ENCODE data around the gene SUMO3. TPM values are rescaled to one million over a fixed set of nuclear protein-coding genes. Genes with fewer than 3 reads are reported as not detected.

SUMO3 gene
- total RNA-seq (10 to 100 TPM; 46.9 to 91.7 (median 70.2) TPM), polyA plus RNA-seq (10 to 100 TPM; 85.1 to 88.9 TPM), total RNA-seq (55.6 reads per million, percentile 73 among the genes with 10 or more reads in this experiment)

GRCh38 chr21:44817914-44818639 is at the start of gene SUMO3:
Gene SUMO3 (minus strand): TSS chr21:44818062. CDS start chr21:44817968, 94 bp downstream.
- peak within 1 kb of the TSS; percentile 50 to 85 (median 70) for H3K4me3 Mint-ChIP-seq
- intact Hi-C loops (cut with micrococcal nuclease) = loop anchor here (1.0 to 5.0 kb wide), 11 partner anchors 17 to 806 kb away; partner anchors contain the start of genes PTTG1IP (in 2 of the 2), UBE2G2 (in 2 of the 2), LRRC3 (in 1 of the 2) and POFUT2 (in 1 of the 2)
- peaks cover 0 to 16% (median 0%) of the 10 kb centered on the region in 5 donors for H3K36me3 Mint-ChIP-seq
- DNase-seq (peak; percentile 78 to 96 (median 92)), ATAC-seq (peak; percentile 83)
- peak within 1 kb of the TSS in 7 of 9 donors; percentile 28 to 80 (median 65) for H3K27ac Mint-ChIP-seq
- Histone ChIP-seq H3K27me3 (ENCODE audit: control insufficient read depth in 2 of 2, insufficient read depth in 2 of 2, low read length in 2 of 2) (no peaks in the 10 kb centered on the region), H3K36me3 (ENCODE audit: control insufficient read depth in 2 of 3, insufficient read depth in 3 of 3, low read length in 3 of 3) (peaks cover 0 to 14% (median 0%) of the 10 kb centered on the region in 3 experiments), H3K4me3 (ENCODE audit: low read length) (peak within 1 kb of the TSS; percentile 68), H3K9me3 (ENCODE audit: control insufficient read depth in 2 of 3, low read length in 3 of 3) (peaks cover 0 to 13% (median 0%) of the 10 kb centered on the region in 3 experiments), H3K27ac (ENCODE audit: low read depth, low read length) (peak within 1 kb of the TSS; percentile 96), H3K4me1 (ENCODE audit: control insufficient read depth in 2 of 2, insufficient read depth in 2 of 2, low read length in 2 of 2) (no peaks in the 10 kb centered on the region)
- H3K9me3 Mint-ChIP-seq = peaks cover 0 to 35% (median 13%) of the 10 kb centered on the region in 11 donors
- H3K4me1 Mint-ChIP-seq = peaks cover 5 to 27% (median 10%) of the 10 kb centered on the region in 7 donors
- H3K27me3 Mint-ChIP-seq = peaks cover 0 to 9% (median 0%) of the 10 kb centered on the region in 5 donors
- POLR2A ChIA-PET = interaction anchor here (0.9 to 1.6 kb wide), 15 partner anchors 9 to 270 kb away, joined by 3 to 7 read pairs (median 4); partner anchors contain the start of genes PTTG1IP and UBE2G2
- CTCF ChIA-PET = interaction anchor here (0.6 to 0.7 kb wide), 2 partner anchors 17 to 27 kb away, joined by 3 read pairs; partner anchors contain the start of gene UBE2G2

- H3K36me3 ChIP-seq (ENCODE audit: control insufficient read depth in 2 of 3, insufficient read depth in 3 of 3, low read length in 3 of 3) = peaks cover 0 to 24% (median 3%) of the 10 kb centered on the region in 3 experiments
- Mint-ChIP-seq H3K4me1 (peaks cover 73 to 93% (median 83%) of the 10 kb centered on the region in 7 donors), H3K4me3 (peak overlapping the region in 9 of 10 donors; percentile 39 to 86 (median 80)), H3K27me3 (no peaks in the 10 kb centered on the region), H3K36me3 (peaks cover 0 to 19% (median 5%) of the 10 kb centered on the region in 5 donors), H3K27ac (peak overlapping the region; percentile 81 to 97 (median 90)), H3K9me3 (no peaks in the 10 kb centered on the region)
- intact Hi-C loops (cut with micrococcal nuclease) = no loop called here
- peaks cover 65 to 71% of the 10 kb centered on the region in 2 donors for H3K4me1 ChIP-seq (ENCODE audit: control insufficient read depth in 2 of 2, insufficient read depth in 2 of 2, low read length in 2 of 2)
- no peak overlapping the region for H3K4me3 ChIP-seq (ENCODE audit: low read length)
- no peaks in the 10 kb centered on the region for H3K9me3 ChIP-seq (ENCODE audit: control insufficient read depth in 2 of 3, low read length in 3 of 3)
- no peak overlapping the region for H3K27ac ChIP-seq (ENCODE audit: low read depth, low read length)
- ChIA-PET CTCF (interaction anchor here (0.6 to 0.8 kb wide), 2 partner anchors 41 to 775 kb away, joined by 4 to 5 read pairs; no protein-coding TSS in a partner anchor), POLR2A (interaction anchor here (1.5 kb wide), 1 partner anchor 11 kb away, joined by 3 read pairs; no protein-coding TSS in a partner anchor)
- DNase-seq = no peak
- no peaks in the 10 kb centered on the region for H3K27me3 ChIP-seq (ENCODE audit: control insufficient read depth in 2 of 2, insufficient read depth in 2 of 2, low read length in 2 of 2)
- no peak for ATAC-seq
Observed at GRCh38 chr21:44867464-44867863, 49.6 kb upstream of the SUMO3 start.

- Histone ChIP-seq H3K27ac (ENCODE audit: low read depth, low read length) (no peak overlapping the region), H3K4me1 (ENCODE audit: control insufficient read depth in 2 of 2, insufficient read depth in 2 of 2, low read length in 2 of 2) (peaks cover 58 to 65% of the 10 kb centered on the region in 2 donors), H3K4me3 (ENCODE audit: low read length) (no peak overlapping the region), H3K9me3 (ENCODE audit: control insufficient read depth in 2 of 3, low read length in 3 of 3) (no peaks in the 10 kb centered on the region), H3K36me3 (ENCODE audit: control insufficient read depth in 2 of 3, insufficient read depth in 3 of 3, low read length in 3 of 3) (peaks cover 0 to 29% (median 3%) of the 10 kb centered on the region in 3 experiments), H3K27me3 (ENCODE audit: control insufficient read depth in 2 of 2, insufficient read depth in 2 of 2, low read length in 2 of 2) (no peaks in the 10 kb centered on the region)
- Mint-ChIP-seq H3K4me1 (peaks cover 70 to 91% (median 80%) of the 10 kb centered on the region in 7 donors), H3K4me3 (peak overlapping the region; percentile 17 to 86 (median 72)), H3K36me3 (peaks cover 0 to 18% (median 7%) of the 10 kb centered on the region in 5 donors), H3K27me3 (no peaks in the 10 kb centered on the region), H3K27ac (peak overlapping the region; percentile 34 to 97 (median 82)), H3K9me3 (no peaks in the 10 kb centered on the region)
- intact Hi-C loops (cut with micrococcal nuclease) = no loop called here
- DNase-seq (no peak), ATAC-seq (no peak)
- ChIA-PET POLR2A (interaction anchor here (1.5 kb wide), 1 partner anchor 10 kb away, joined by 3 read pairs; no protein-coding TSS in a partner anchor), CTCF (interaction anchor here (0.8 kb wide), 1 partner anchor 40 kb away, joined by 4 read pairs; no protein-coding TSS in a partner anchor)
Observed at GRCh38 chr21:44866780-44867179, 48.9 kb upstream of the SUMO3 start.

DNA sequence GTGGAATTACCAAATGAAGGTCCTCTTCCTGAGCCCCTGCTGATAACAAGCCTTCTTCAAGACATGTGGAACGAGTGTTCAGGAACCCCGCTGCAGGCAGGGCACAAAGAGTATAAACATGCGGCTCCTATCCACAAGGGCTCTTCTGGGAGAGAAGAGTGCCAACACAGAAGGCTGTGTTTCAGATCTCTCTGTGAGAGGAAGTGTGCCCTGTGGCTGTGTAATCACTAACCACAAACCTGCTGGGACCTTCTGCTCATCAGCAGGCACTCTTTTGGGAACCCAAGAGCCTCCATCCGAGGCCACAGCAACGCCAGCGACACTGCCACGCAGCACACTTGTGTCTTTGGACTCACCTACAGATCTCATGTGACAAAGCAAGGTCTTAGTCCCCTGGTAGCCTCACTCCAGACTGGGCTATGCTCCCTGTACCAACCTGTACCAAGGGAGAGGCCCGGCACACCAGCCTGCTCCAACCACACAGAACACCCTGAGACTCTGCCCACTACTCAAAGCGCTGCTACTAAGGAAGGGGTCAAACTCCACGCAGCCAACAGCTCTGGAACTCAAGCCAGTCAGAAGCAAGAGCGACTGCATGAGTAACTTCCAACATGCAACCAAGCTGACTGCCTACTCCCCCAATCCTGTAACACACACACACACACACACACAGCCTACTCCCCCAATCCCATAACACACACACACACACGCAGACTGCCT is 47.9 kb upstream of the SUMO3 start:
- H3K27me3 ChIP-seq (ENCODE audit: control insufficient read depth in 2 of 2, insufficient read depth in 2 of 2, low read length in 2 of 2) = no peaks in the 10 kb centered on the region
- peak overlapping the region in 8 of 9 donors; percentile 36 to 93 (median 86) for H3K27ac Mint-ChIP-seq
- H3K27ac ChIP-seq (ENCODE audit: low read depth, low read length) = peak overlapping the region; percentile 30
- DNase-seq (peak in 2 of 9 donors; percentile 24 to 42), ATAC-seq (peak; percentile 72)
- ChIA-PET POLR2A (no interaction called here), CTCF (interaction anchor here (0.7 kb wide), 1 partner anchor 57 kb away, joined by 4 read pairs; no protein-coding TSS in a partner anchor)
- intact Hi-C loops (cut with micrococcal nuclease) = loop anchor here in 1 of 2 donors (1.0 kb wide), 1 partner anchor 10 kb away; no protein-coding TSS in a partner anchor
- peaks cover 0 to 23% (median 10%) of the 10 kb centered on the region in 5 donors for H3K36me3 Mint-ChIP-seq
- peaks cover 0 to 39% (median 3%) of the 10 kb centered on the region in 3 experiments for H3K36me3 ChIP-seq (ENCODE audit: control insufficient read depth in 2 of 3, insufficient read depth in 3 of 3, low read length in 3 of 3)
- no peak overlapping the region for H3K4me3 ChIP-seq (ENCODE audit: low read length)
- peak overlapping the region; percentile 57 to 83 (median 76) for H3K4me3 Mint-ChIP-seq
- no peaks in the 10 kb centered on the region for H3K9me3 ChIP-seq (ENCODE audit: control insufficient read depth in 2 of 3, low read length in 3 of 3)
- no peaks in the 10 kb centered on the region for H3K27me3 Mint-ChIP-seq
- no peaks in the 10 kb centered on the region for H3K9me3 Mint-ChIP-seq
- peaks cover 47 to 54% of the 10 kb centered on the region in 2 donors for H3K4me1 ChIP-seq (ENCODE audit: control insufficient read depth in 2 of 2, insufficient read depth in 2 of 2, low read length in 2 of 2)
- peaks cover 64 to 90% (median 78%) of the 10 kb centered on the region in 7 donors for H3K4me1 Mint-ChIP-seq

- Mint-ChIP-seq H3K4me1 (peaks cover 43 to 75% (median 62%) of the 10 kb centered on the region in 7 donors), H3K4me3 (peak overlapping the region in 1 of 10 donors; percentile 43), H3K9me3 (no peaks in the 10 kb centered on the region), H3K36me3 (peaks cover 0 to 36% (median 10%) of the 10 kb centered on the region in 5 donors), H3K27me3 (no peaks in the 10 kb centered on the region), H3K27ac (peak overlapping the region in 4 of 9 donors; percentile 18 to 70 (median 54))
- Histone ChIP-seq H3K27ac (ENCODE audit: low read depth, low read length) (no peak overlapping the region), H3K36me3 (ENCODE audit: control insufficient read depth in 2 of 3, insufficient read depth in 3 of 3, low read length in 3 of 3) (peaks cover 5 to 65% (median 9%) of the 10 kb centered on the region in 3 experiments), H3K4me1 (ENCODE audit: control insufficient read depth in 2 of 2, insufficient read depth in 2 of 2, low read length in 2 of 2) (peaks cover 23 to 32% of the 10 kb centered on the region in 2 donors), H3K4me3 (ENCODE audit: low read length) (no peak overlapping the region), H3K27me3 (ENCODE audit: control insufficient read depth in 2 of 2, insufficient read depth in 2 of 2, low read length in 2 of 2) (no peaks in the 10 kb centered on the region), H3K9me3 (ENCODE audit: control insufficient read depth in 2 of 3, low read length in 3 of 3) (no peaks in the 10 kb centered on the region)
- ChIA-PET CTCF (no interaction called here), POLR2A (interaction anchor here (0.8 to 1.5 kb wide), 2 partner anchors 11 kb away, joined by 3 read pairs; partner anchors contain the start of gene PTTG1IP)
- intact Hi-C loops (cut with micrococcal nuclease) = no loop called here
- DNase-seq (no peak), ATAC-seq (no peak)
Observed at GRCh38 chr21:44862869-44863685, 45.2 kb upstream of the SUMO3 start.

Data from naive thymus-derived CD4-positive, alpha-beta T cell (primary cell).